H9 (cell line): ENCODE results near the gene NID1. TPM values are rescaled to one million over a fixed set of nuclear protein-coding genes. Genes with fewer than 3 reads are reported as not detected.

Experiments
- DNase-seq: peaks from one replicate; pipeline ENCODE4 v3.0.0-alpha.2; 2017
- H2AFZ ChIP-seq: one replicate; pipeline ENCODE4 v1.6.1; 2013; ENCODE audit warnings: mild to moderate bottlenecking, low read length, control low read depth, moderate library complexity
- H2AK5ac ChIP-seq: 2 replicates; pipeline ENCODE4 v1.6.1; 2013; ENCODE audit warnings: low read length, control low read depth, mixed read lengths; ENCODE audit not compliant: insufficient read length
- H2BK120ac ChIP-seq: one replicate; pipeline ENCODE4 v1.6.1; 2013; ENCODE audit warnings: low read depth, mild to moderate bottlenecking, low read length, control low read depth, inconsistent platforms; ENCODE audit not compliant: poor library complexity, severe bottlenecking
- H2BK12ac ChIP-seq: 2 replicates; pipeline ENCODE4 v1.6.1; 2013; ENCODE audit warnings: low read length, control low read depth, mixed read lengths, low read depth; ENCODE audit not compliant: insufficient read length
- H2BK15ac ChIP-seq: 2 replicates; pipeline ENCODE4 v1.6.1; 2013; ENCODE audit warnings: low read depth, low read length, control low read depth
- H2BK20ac ChIP-seq: one replicate; pipeline ENCODE4 v1.6.1; 2013; ENCODE audit warnings: low read depth, mild to moderate bottlenecking, low read length, control low read depth, inconsistent platforms; ENCODE audit not compliant: poor library complexity, severe bottlenecking
- H2BK5ac ChIP-seq: 2 replicates; pipeline ENCODE4 v1.6.1; 2013; ENCODE audit warnings: low read length, control low read depth, mixed read lengths; ENCODE audit not compliant: insufficient read length
- H3K14ac ChIP-seq: 2 replicates; pipeline ENCODE4 v1.6.1; 2013; ENCODE audit warnings: low read length, control low read depth; ENCODE audit not compliant: insufficient read depth
- H3K18ac ChIP-seq: 2 replicates; pipeline ENCODE4 v1.6.1; 2013; ENCODE audit warnings: low read depth, mild to moderate bottlenecking, mixed read lengths, low read length, control low read depth; ENCODE audit not compliant: insufficient read length
- H3K23ac ChIP-seq: 2 replicates; pipeline ENCODE4 v1.6.1; 2013; ENCODE audit warnings: low read length, control low read depth, mixed read lengths, low read depth; ENCODE audit not compliant: insufficient read length
- H3K23me2 ChIP-seq: 2 replicates; pipeline ENCODE4 v1.6.1; 2013; ENCODE audit warnings: low read depth, mild to moderate bottlenecking, mixed read lengths, low read length, control low read depth; ENCODE audit not compliant: insufficient read length, poor library complexity, severe bottlenecking
- H3K27ac ChIP-seq: 2 replicates; pipeline ENCODE4 v1.5.1; 2013; ENCODE audit warnings: low read length, control low read depth, mixed read lengths, low read depth; ENCODE audit not compliant: insufficient read length
- H3K27me3 ChIP-seq: 2 replicates; pipeline ENCODE4 v1.6.1; 2013; ENCODE audit warnings: low read length, control low read depth, inconsistent platforms; ENCODE audit not compliant: insufficient read depth
- H3K4ac ChIP-seq: 2 replicates; pipeline ENCODE4 v1.6.1; 2013; ENCODE audit warnings: low read depth, mild to moderate bottlenecking, control low read depth, inconsistent platforms, low read length, moderate library complexity
- H3K4me1 ChIP-seq: 2 replicates; pipeline ENCODE4 v1.6.1; 2013; ENCODE audit warnings: low read length, control low read depth, inconsistent platforms; ENCODE audit not compliant: insufficient read depth
- H3K4me2 ChIP-seq: 2 replicates; pipeline ENCODE4 v1.6.1; 2013; ENCODE audit warnings: low read length, control low read depth, mixed read lengths; ENCODE audit not compliant: insufficient read length, insufficient read depth
- H3K56ac ChIP-seq: 2 replicates; pipeline ENCODE4 v1.6.1; 2013; ENCODE audit warnings: low read depth, mild to moderate bottlenecking, mixed read lengths, low read length, control low read depth; ENCODE audit not compliant: insufficient read length
- H3K79me1 ChIP-seq: 2 replicates; pipeline ENCODE4 v1.6.1; 2013; ENCODE audit warnings: low read depth, mild to moderate bottlenecking, moderate library complexity, low read length, control low read depth, inconsistent platforms; ENCODE audit not compliant: insufficient read depth, poor library complexity, severe bottlenecking
- H3K79me2 ChIP-seq: 2 replicates; pipeline ENCODE4 v1.6.1; 2013; ENCODE audit warnings: low read length, control low read depth, inconsistent platforms; ENCODE audit not compliant: insufficient read depth
- H3K9ac ChIP-seq: 2 replicates; pipeline ENCODE4 v1.6.1; 2013; ENCODE audit warnings: low read length, control low read depth, mixed read lengths; ENCODE audit not compliant: insufficient read length; ENCODE audit errors: extremely low read depth
- H3K9me3 ChIP-seq: one replicate; pipeline ENCODE4 v1.6.1; 2013; ENCODE audit warnings: low read depth, low read length, inconsistent platforms; ENCODE audit not compliant: control insufficient read depth
- H3T11ph ChIP-seq: one replicate; pipeline ENCODE4 v1.6.1; 2013; ENCODE audit warnings: mild to moderate bottlenecking, low read length, control low read depth, inconsistent platforms
- H4K20me1 ChIP-seq: one replicate; pipeline ENCODE4 v1.6.1; 2013; ENCODE audit not compliant: control insufficient read depth, insufficient read length, insufficient read depth
- H4K5ac ChIP-seq: 2 replicates; pipeline ENCODE4 v1.6.1; 2013; ENCODE audit warnings: low read depth, mild to moderate bottlenecking, mixed read lengths, low read length, control low read depth; ENCODE audit not compliant: insufficient read length
- H4K8ac ChIP-seq: replicated peaks from 2 replicates; pipeline ENCODE4 v1.6.1; 2013; ENCODE audit warnings: low read length, control low read depth, mixed read lengths, low read depth; ENCODE audit not compliant: insufficient read length
- H4K91ac ChIP-seq: 2 replicates; pipeline ENCODE4 v1.6.1; 2013; ENCODE audit warnings: low read depth, mild to moderate bottlenecking, moderate library complexity, mixed read lengths, low read length, control low read depth; ENCODE audit not compliant: insufficient read length
- H3K27ac Mint-ChIP-seq, 3 experiments: 2 replicates in 2 of 3; 3 replicates in 1 of 3; pipeline ENCODE4 v1.8.0; 2020 to 2021; ENCODE audit warnings: mixed read lengths in 3 of 3, mild to moderate bottlenecking in 1 of 3, moderate library complexity in 1 of 3
- H3K27me3 Mint-ChIP-seq: 2 replicates; pipeline ENCODE4 v1.8.0; 2021; ENCODE audit warnings: low read depth, mild to moderate bottlenecking, moderate library complexity, mixed read lengths
- H3K36me3 Mint-ChIP-seq, 3 experiments: 2 replicates in 2 of 3; 3 replicates in 1 of 3; pipeline ENCODE4 v1.8.0; 2020 to 2021; ENCODE audit warnings: low read depth in 3 of 3, mixed read lengths in 3 of 3; ENCODE audit not compliant: insufficient read depth in 1 of 3
- H3K4me1 Mint-ChIP-seq, 2 experiments: 2 replicates each; pipeline ENCODE4 v1.8.0; 2020; ENCODE audit warnings: mixed read lengths in 2 of 2
- H3K4me3 Mint-ChIP-seq, 2 experiments: 2 replicates in 1 of 2; 3 replicates in 1 of 2; pipeline ENCODE4 v1.8.0; 2020 to 2021; ENCODE audit warnings: mild to moderate bottlenecking in 2 of 2, mixed read lengths in 2 of 2, moderate library complexity in 1 of 2
- H3K9me3 Mint-ChIP-seq, 2 experiments: 2 replicates in 1 of 2; 3 replicates in 1 of 2; pipeline ENCODE4 v1.8.0; 2020; ENCODE audit warnings: mild to moderate bottlenecking in 2 of 2, mixed read lengths in 2 of 2, moderate library complexity in 1 of 2
- CTCF ChIP-seq: fragments of 200-600 bp; sonication (generic); conservative IDR thresholded peaks from 3 replicates; pipeline ENCODE4 v1.8.0; 2021; ENCODE audit warnings: antibody characterized with exemption, mild to moderate bottlenecking
- WGBS: extraction: QIAGEN DNeasy Blood & Tissue Kit; methylation state at CpG from one replicate; pipeline ENCODE4 v1.1.7; 2013; ENCODE audit warnings: missing lambda C conversion rate, low lambda C conversion rate, mixed read lengths; ENCODE audit not compliant: insufficient read length; ENCODE audit errors: extremely low coverage; 5-methylcytosine and 5-hydroxymethylcytosine counted together
- total RNA-seq: library from RNA; stranded (reverse); gene quantifications from 2 replicates; pipeline ENCODE4 v1.2.1, GENCODE V29; 2021

The NID1 gene
- total RNA-seq, 1 experiment from 2014 or later: 28.5 TPM

DNA sequence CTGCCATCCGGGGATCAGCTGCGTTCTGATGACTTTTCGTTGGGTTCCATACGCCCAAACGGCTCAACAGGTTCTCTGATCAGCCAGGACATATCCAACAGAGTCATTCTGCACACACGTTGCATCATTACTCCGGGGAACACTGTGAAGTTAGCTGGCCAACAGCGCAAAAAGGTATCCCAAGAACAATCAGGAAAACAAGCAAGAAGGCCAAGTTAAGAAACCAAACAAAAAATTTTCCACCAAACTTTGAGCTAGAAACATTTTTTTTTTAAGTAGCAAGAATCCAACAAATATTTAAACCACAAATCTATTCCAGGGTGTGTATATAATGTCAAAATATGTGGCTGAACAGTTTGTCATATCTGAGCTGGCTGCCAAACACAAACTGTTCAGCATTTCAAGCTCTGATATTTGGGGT is 29.2 kb downstream of the NID1 start:
- Histone ChIP-seq H2AFZ (no peak overlapping the region), H3K4me1 (no peaks in the 10 kb centered on the region), H4K5ac (no peak overlapping the region), H3K9ac (no peak overlapping the region), H3K27ac (no peak overlapping the region), H2AK5ac (no peak overlapping the region), H2BK20ac (no peak overlapping the region), H4K20me1 (no peaks in the 10 kb centered on the region), H3K56ac (no peak overlapping the region), H3K79me1 (no peaks in the 10 kb centered on the region), H3K79me2 (no peaks in the 10 kb centered on the region), H4K8ac (no peak overlapping the region), H3K14ac (no peak overlapping the region), H3K4me2 (no peak overlapping the region), H3T11ph (no peak overlapping the region), H2BK120ac (no peak overlapping the region), H4K91ac (no peak overlapping the region), H3K23ac (no peak overlapping the region), H3K18ac (no peak overlapping the region), H3K23me2 (no peaks in the 10 kb centered on the region), H3K9me3 (no peaks in the 10 kb centered on the region), H2BK5ac (no peak overlapping the region), H2BK15ac (no peak overlapping the region), H3K4ac (no peak overlapping the region), H3K27me3 (no peaks in the 10 kb centered on the region), H2BK12ac (no peak overlapping the region)
- no CpG with 5 or more reads among the region's 8 CpGs for WGBS
- H3K9me3 Mint-ChIP-seq: no peaks in the 10 kb centered on the region
- no peak overlapping the region for H3K27ac Mint-ChIP-seq
- H3K27me3 Mint-ChIP-seq: no peaks in the 10 kb centered on the region
- H3K36me3 Mint-ChIP-seq: no peaks in the 10 kb centered on the region
- no peak for DNase-seq
- H3K4me1 Mint-ChIP-seq: peaks cover 0 to 4% of the 10 kb centered on the region in 2 experiments; a peak in 1 of 4 replicates
- H3K4me3 Mint-ChIP-seq: no peak overlapping the region
- TF ChIP-seq CTCF: no peak
